Naive thymus-derived CD4-positive, alpha-beta T cell (primary cell): ENCODE data around the gene KIF26B. TPM values are rescaled to one million over a fixed set of nuclear protein-coding genes. Genes with fewer than 3 reads are reported as not detected.

ENCODE experiments used
- ATAC-seq: fragments of 150-1000 bp; cut with Tn5 transposase; 2 replicates; pipeline ENCODE4 v1.10.0; 2021; ENCODE audit warnings: mild to moderate bottlenecking, moderate library complexity
- CTCF ChIA-PET: fragments of 350-600 bp; sonication (Branson Sonifier 250); formaldehyde crosslinking; loops from one replicate; lab custom pipeline; 2021; ENCODE audit warnings: antibody characterized with exemption; lab: Charles Lee
- POLR2A ChIA-PET: fragments of 350-600 bp; sonication (Branson Sonifier 250); formaldehyde crosslinking; loops from one replicate; lab custom pipeline; 2021; ENCODE audit warnings: antibody characterized with exemption, inconsistent platforms; lab: Charles Lee
- DNase-seq, 9 donors: peaks; one replicate each; pipeline versions ENCODE4 v3.0.0 to v3.0.0-alpha.2; 2020 to 2022; ENCODE audit warnings: mixed read lengths in 1 of 9
- H3K27ac ChIP-seq: one replicate; pipeline ENCODE4 v1.7.0; 2013; ENCODE audit warnings: mild to moderate bottlenecking, low read depth, low read length, moderate library complexity
- H3K27me3 ChIP-seq, 2 donors: one replicate each; pipeline ENCODE4 v1.7.0; 2013; ENCODE audit warnings: low read length in 2 of 2, mild to moderate bottlenecking in 2 of 2, moderate library complexity in 2 of 2; ENCODE audit not compliant: control insufficient read depth in 2 of 2, insufficient read depth in 2 of 2
- H3K36me3 ChIP-seq, 3 experiments: 1 replicate in 2 of 3; 2 replicates in 1 of 3; pipeline ENCODE4 v1.7.0; 2013; ENCODE audit warnings: low read length in 3 of 3, mild to moderate bottlenecking in 3 of 3, moderate library complexity in 1 of 3; ENCODE audit not compliant: insufficient read depth in 3 of 3, control insufficient read depth in 2 of 3
- H3K4me1 ChIP-seq, 2 donors: one replicate each; pipeline ENCODE4 v1.7.0; 2013; ENCODE audit warnings: low read length in 2 of 2, mild to moderate bottlenecking in 2 of 2, moderate library complexity in 1 of 2; ENCODE audit not compliant: control insufficient read depth in 2 of 2, insufficient read depth in 2 of 2
- H3K4me3 ChIP-seq: 2 replicates; pipeline ENCODE4 v1.7.0; 2013; ENCODE audit warnings: mild to moderate bottlenecking, low read length
- H3K9me3 ChIP-seq, 3 experiments: 1 replicate in 2 of 3; 2 replicates in 1 of 3; pipeline ENCODE4 v1.7.0; 2013; ENCODE audit warnings: low read length in 3 of 3; ENCODE audit not compliant: control insufficient read depth in 2 of 3
- H3K27ac Mint-ChIP-seq, 9 donors: one replicate each; pipeline ENCODE4 v1.8.0; 2020 to 2022; ENCODE audit warnings: mixed read lengths in 9 of 9, mild to moderate bottlenecking in 8 of 9, moderate library complexity in 5 of 9, inconsistent platforms in 2 of 9
- H3K27me3 Mint-ChIP-seq, 5 donors: one replicate each; pipeline ENCODE4 v1.8.0; 2021 to 2022; ENCODE audit warnings: mixed read lengths in 5 of 5, mild to moderate bottlenecking in 1 of 5
- H3K36me3 Mint-ChIP-seq, 5 donors: one replicate each; pipeline ENCODE4 v1.8.0; 2020 to 2022; ENCODE audit warnings: mixed read lengths in 5 of 5, mild to moderate bottlenecking in 3 of 5, inconsistent platforms in 1 of 5
- H3K4me1 Mint-ChIP-seq, 7 donors: one replicate each; pipeline ENCODE4 v1.8.0; 2020 to 2022; ENCODE audit warnings: mixed read lengths in 7 of 7, mild to moderate bottlenecking in 3 of 7, inconsistent platforms in 1 of 7
- H3K4me3 Mint-ChIP-seq, 10 donors: one replicate each; pipeline ENCODE4 v1.8.0; 2020 to 2022; ENCODE audit warnings: mild to moderate bottlenecking in 10 of 10, mixed read lengths in 10 of 10, moderate library complexity in 6 of 10, inconsistent platforms in 2 of 10
- H3K9me3 Mint-ChIP-seq, 11 donors: one replicate each; pipeline ENCODE4 v1.8.0; 2020 to 2022; ENCODE audit warnings: mixed read lengths in 11 of 11, mild to moderate bottlenecking in 4 of 11, inconsistent platforms in 1 of 11, moderate library complexity in 1 of 11
- intact Hi-C, 2 donors: fragments of 100-400 bp; cut with micrococcal nuclease; formaldehyde crosslinking; loops; one replicate each; pipeline ENCODE4 v1.15.1; 2023
- polyA plus RNA-seq, 2 donors: library from polyadenylated mRNA; unstranded; fragments of 300-500 nt; fragmentation: Illumina TruSeq; gene quantifications; one replicate each; pipeline ENCODE4 v1.2.3, GENCODE V29; 2021
- total RNA-seq, 6 experiments: library from RNA in 5 of 6; stranded (reverse) in 5 of 6; gene quantifications; 1 replicate in 5 of 6; 2 replicates in 1 of 6; pipeline ENCODE4 v1.2.3 and lab custom pipeline; 2021 to 2026

KIF26B gene
- total and polyA plus RNA-seq, 7 experiments from 2014 or later, result 0.06 to 0.24 (median 0.21) TPM; not detected in 4

DNA sequence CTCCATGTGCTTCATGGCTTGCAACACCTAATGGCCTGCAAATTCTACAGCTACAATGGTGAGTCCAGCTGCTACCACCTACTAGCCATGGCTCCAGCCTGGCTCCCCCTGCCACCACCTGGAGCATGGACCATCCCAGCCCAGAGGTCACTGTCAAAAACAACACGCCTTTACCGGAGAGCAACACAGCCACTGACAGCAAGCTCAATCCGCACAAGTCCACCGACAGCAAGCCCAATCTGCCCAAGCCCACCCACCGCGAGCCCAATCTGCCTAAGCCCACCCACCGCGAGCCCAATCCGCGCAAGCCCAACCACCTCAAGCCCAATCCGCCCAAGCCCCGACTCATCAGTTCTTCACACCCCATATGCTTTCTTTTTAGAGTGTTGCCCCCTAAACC lies 128.2 kb downstream of the KIF26B start:
- no peak overlapping the region for H3K27ac Mint-ChIP-seq
- ChIA-PET CTCF (no interaction called here), POLR2A (interaction anchor here (0.6 kb wide), 1 partner anchor 445 kb away, joined by 3 read pairs; no protein-coding TSS in a partner anchor)
- peaks cover 0 to 10% (median 2%) of the 10 kb centered on the region in 11 donors for H3K9me3 Mint-ChIP-seq
- no peaks in the 10 kb centered on the region for H3K27me3 ChIP-seq
- no peak overlapping the region for H3K4me3 ChIP-seq
- H3K9me3 ChIP-seq, result no peaks in the 10 kb centered on the region
- H3K4me1 Mint-ChIP-seq, result no peaks in the 10 kb centered on the region
- peaks cover 0 to 18% (median 13%) of the 10 kb centered on the region in 5 donors for H3K27me3 Mint-ChIP-seq
- no peaks in the 10 kb centered on the region for H3K36me3 ChIP-seq
- no peaks in the 10 kb centered on the region for H3K36me3 Mint-ChIP-seq
- H3K4me1 ChIP-seq, result no peaks in the 10 kb centered on the region
- no peak overlapping the region for H3K4me3 Mint-ChIP-seq
- DNase-seq (no peak), ATAC-seq (no peak)
- intact Hi-C loops, result no loop called here
- no peak overlapping the region for H3K27ac ChIP-seq

- H3K27me3 ChIP-seq, result no peaks in the 10 kb centered on the region
- H3K27ac Mint-ChIP-seq, result no peak overlapping the region
- no peak overlapping the region for H3K4me3 Mint-ChIP-seq
- ATAC-seq (no peak), DNase-seq (no peak)
- H3K27ac ChIP-seq, result no peak overlapping the region
- ChIA-PET POLR2A (no interaction called here), CTCF (no interaction called here)
- no peaks in the 10 kb centered on the region for H3K4me1 ChIP-seq
- H3K27me3 Mint-ChIP-seq, result peaks cover 0 to 19% (median 7%) of the 10 kb centered on the region in 5 donors
- peaks cover 0 to 10% (median 2%) of the 10 kb centered on the region in 11 donors for H3K9me3 Mint-ChIP-seq
- no peaks in the 10 kb centered on the region for H3K36me3 Mint-ChIP-seq
- H3K9me3 ChIP-seq, result no peaks in the 10 kb centered on the region
- no peaks in the 10 kb centered on the region for H3K4me1 Mint-ChIP-seq
- no peaks in the 10 kb centered on the region for H3K36me3 ChIP-seq
- intact Hi-C loops, result no loop called here
- no peak overlapping the region for H3K4me3 ChIP-seq
Measured at GRCh38 chr1:245285168-245285567, 130.4 kb downstream of the KIF26B start.

GRCh38 chr1:245288796-245289195 lies 134.0 kb downstream of the KIF26B start:
- DNase-seq (no peak), ATAC-seq (no peak)
- Mint-ChIP-seq H3K4me3 (no peak overlapping the region), H3K36me3 (no peaks in the 10 kb centered on the region), H3K27me3 (peaks cover 0 to 30% (median 11%) of the 10 kb centered on the region in 5 donors), H3K9me3 (peaks cover 0 to 2% (median 0%) of the 10 kb centered on the region in 11 donors), H3K27ac (no peak overlapping the region), H3K4me1 (peaks cover 0 to 2% (median 0%) of the 10 kb centered on the region in 7 donors)
- POLR2A ChIA-PET, result no interaction called here
- intact Hi-C loops, result no loop called here
- CTCF ChIA-PET, result no interaction called here
- H3K4me3 ChIP-seq, result no peak overlapping the region
- H3K36me3 ChIP-seq, result no peaks in the 10 kb centered on the region
- H3K27me3 ChIP-seq, result no peaks in the 10 kb centered on the region
- no peak overlapping the region for H3K27ac ChIP-seq
- no peaks in the 10 kb centered on the region for H3K4me1 ChIP-seq
- no peaks in the 10 kb centered on the region for H3K9me3 ChIP-seq

DNA sequence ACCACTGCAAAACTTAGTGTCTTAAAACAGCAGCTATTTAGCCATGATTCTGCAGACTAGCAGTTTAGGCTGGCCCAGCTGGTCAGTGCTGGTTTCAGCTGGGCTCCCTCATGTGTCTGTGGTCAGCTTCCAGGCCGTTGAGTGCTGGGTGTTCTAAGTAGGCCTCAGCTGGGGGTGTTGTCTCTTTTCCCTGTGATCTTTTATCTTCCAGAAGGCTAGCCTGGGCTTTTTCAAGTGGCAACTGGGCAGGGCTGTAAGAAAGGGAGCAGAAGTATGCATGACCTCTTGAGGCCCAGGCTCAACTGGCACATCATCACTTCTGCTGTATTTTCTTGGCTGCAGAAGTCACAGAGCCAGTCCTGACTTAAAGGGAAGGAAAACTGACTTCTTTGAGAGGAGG lies 136.1 kb downstream of the KIF26B start:
- H3K4me3 Mint-ChIP-seq, result no peak overlapping the region
- no peaks in the 10 kb centered on the region for H3K4me1 ChIP-seq
- no peak for ATAC-seq
- no peaks in the 10 kb centered on the region for H3K9me3 ChIP-seq
- POLR2A ChIA-PET, result no interaction called here
- no peak overlapping the region for H3K27ac Mint-ChIP-seq
- no peaks in the 10 kb centered on the region for H3K27me3 ChIP-seq
- no peaks in the 10 kb centered on the region for H3K36me3 ChIP-seq
- peaks cover 0 to 2% (median 0%) of the 10 kb centered on the region in 7 donors for H3K4me1 Mint-ChIP-seq
- no peaks in the 10 kb centered on the region for H3K36me3 Mint-ChIP-seq
- peaks cover 0 to 37% (median 11%) of the 10 kb centered on the region in 5 donors for H3K27me3 Mint-ChIP-seq
- H3K4me3 ChIP-seq, result no peak overlapping the region
- H3K27ac ChIP-seq, result no peak overlapping the region
- intact Hi-C loops, result no loop called here
- CTCF ChIA-PET, result no interaction called here
- H3K9me3 Mint-ChIP-seq, result peaks cover 0 to 2% (median 0%) of the 10 kb centered on the region in 11 donors
- DNase-seq, result no peak

DNA sequence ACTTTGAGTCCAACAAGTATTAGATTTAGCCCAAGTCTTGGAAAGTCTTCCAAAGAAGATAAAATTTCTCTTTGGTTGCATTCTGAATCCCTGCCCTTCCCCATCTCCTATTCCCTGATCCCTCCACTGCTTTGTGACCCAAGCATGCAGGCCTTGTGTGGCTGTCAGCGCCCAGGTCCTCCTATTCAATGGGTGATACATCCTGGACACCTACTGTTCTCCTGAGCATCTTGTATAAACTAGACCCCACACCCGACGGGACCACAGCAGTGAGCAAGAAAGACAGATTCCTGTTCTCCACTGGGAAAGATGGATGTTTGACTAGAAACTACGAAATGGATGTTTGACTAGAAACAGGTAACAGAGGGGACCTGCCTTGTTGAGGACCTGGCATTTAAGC lies 136.6 kb downstream of the KIF26B start:
- no peaks in the 10 kb centered on the region for H3K27me3 ChIP-seq
- Mint-ChIP-seq H3K4me1 (peaks cover 0 to 2% (median 0%) of the 10 kb centered on the region in 7 donors), H3K36me3 (no peaks in the 10 kb centered on the region), H3K27ac (no peak overlapping the region), H3K4me3 (no peak overlapping the region), H3K9me3 (peaks cover 0 to 2% (median 0%) of the 10 kb centered on the region in 11 donors), H3K27me3 (peaks cover 0 to 40% (median 11%) of the 10 kb centered on the region in 5 donors)
- H3K9me3 ChIP-seq, result no peaks in the 10 kb centered on the region
- CTCF ChIA-PET, result no interaction called here
- POLR2A ChIA-PET, result no interaction called here
- no peak for ATAC-seq
- no peaks in the 10 kb centered on the region for H3K4me1 ChIP-seq
- no peaks in the 10 kb centered on the region for H3K36me3 ChIP-seq
- no peak for DNase-seq
- H3K27ac ChIP-seq, result no peak overlapping the region
- no peak overlapping the region for H3K4me3 ChIP-seq
- intact Hi-C loops, result no loop called here

DNA sequence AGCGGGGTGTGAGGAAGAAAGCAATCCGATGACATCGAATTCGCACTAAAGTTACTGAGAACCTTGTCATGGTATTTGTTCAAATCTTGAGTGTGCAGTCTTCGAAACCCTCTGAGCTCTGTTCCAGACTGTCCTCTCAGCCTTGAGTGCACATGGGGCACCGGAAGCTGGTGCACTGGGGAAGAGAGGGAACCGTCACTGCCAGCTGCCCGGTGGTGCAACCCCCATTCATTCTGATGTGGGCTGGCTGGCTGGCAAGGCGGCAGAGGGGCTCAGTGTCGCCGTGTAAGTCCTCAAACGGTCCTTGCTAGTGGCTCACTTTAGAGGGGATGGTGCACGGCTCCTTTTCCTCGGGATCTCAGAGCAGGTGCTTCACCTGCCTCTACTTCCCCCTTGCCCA lies 137.4 kb downstream of the KIF26B start:
- DNase-seq, result no peak
- no peak for ATAC-seq
- Mint-ChIP-seq H3K4me1 (peaks cover 0 to 2% (median 0%) of the 10 kb centered on the region in 7 donors), H3K36me3 (no peaks in the 10 kb centered on the region), H3K27ac (no peak overlapping the region), H3K4me3 (no peak overlapping the region), H3K27me3 (peaks cover 0 to 40% (median 11%) of the 10 kb centered on the region in 5 donors), H3K9me3 (peaks cover 0 to 2% (median 0%) of the 10 kb centered on the region in 11 donors)
- Histone ChIP-seq H3K9me3 (no peaks in the 10 kb centered on the region), H3K27me3 (no peaks in the 10 kb centered on the region), H3K27ac (no peak overlapping the region), H3K4me1 (no peaks in the 10 kb centered on the region), H3K4me3 (no peak overlapping the region), H3K36me3 (no peaks in the 10 kb centered on the region)
- ChIA-PET CTCF (no interaction called here), POLR2A (no interaction called here)
- intact Hi-C loops, result no loop called here

- no peak for ATAC-seq
- Mint-ChIP-seq H3K4me1 (peaks cover 0 to 2% (median 0%) of the 10 kb centered on the region in 7 donors), H3K9me3 (peaks cover 0 to 2% (median 0%) of the 10 kb centered on the region in 11 donors), H3K27me3 (peaks cover 0 to 40% (median 11%) of the 10 kb centered on the region in 5 donors), H3K36me3 (no peaks in the 10 kb centered on the region), H3K27ac (no peak overlapping the region), H3K4me3 (no peak overlapping the region)
- Histone ChIP-seq H3K36me3 (no peaks in the 10 kb centered on the region), H3K27me3 (no peaks in the 10 kb centered on the region), H3K27ac (no peak overlapping the region), H3K9me3 (no peaks in the 10 kb centered on the region), H3K4me1 (no peaks in the 10 kb centered on the region), H3K4me3 (no peak overlapping the region)
- intact Hi-C loops, result no loop called here
- DNase-seq, result no peak
- POLR2A ChIA-PET, result no interaction called here
- CTCF ChIA-PET, result no interaction called here
Measured at GRCh38 chr1:245292553-245292952, 137.8 kb downstream of the KIF26B start.
